ENCODE results near the gene FRMD4B.

DNA sequence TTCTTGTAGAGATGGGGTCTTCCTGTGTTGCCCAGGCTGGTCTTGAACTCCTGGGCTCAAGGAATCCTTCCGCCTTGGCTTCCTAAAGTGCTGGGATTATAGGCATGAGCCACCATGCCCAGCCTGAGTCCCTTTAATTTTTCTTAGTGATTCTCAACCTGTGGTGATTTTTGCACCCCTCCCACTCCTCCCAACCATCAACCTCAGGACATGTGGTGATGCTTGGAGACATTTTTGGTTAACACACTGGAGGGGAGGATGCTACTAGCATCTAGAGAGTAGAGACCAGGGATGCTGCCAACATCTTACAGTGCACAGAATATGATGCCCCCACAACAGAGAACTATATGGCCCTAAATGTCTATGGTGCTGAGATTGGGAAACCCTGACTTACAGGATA, 180.5 kb downstream of the FRMD4B start:
- TF ChIP-seq, protein P1, sequence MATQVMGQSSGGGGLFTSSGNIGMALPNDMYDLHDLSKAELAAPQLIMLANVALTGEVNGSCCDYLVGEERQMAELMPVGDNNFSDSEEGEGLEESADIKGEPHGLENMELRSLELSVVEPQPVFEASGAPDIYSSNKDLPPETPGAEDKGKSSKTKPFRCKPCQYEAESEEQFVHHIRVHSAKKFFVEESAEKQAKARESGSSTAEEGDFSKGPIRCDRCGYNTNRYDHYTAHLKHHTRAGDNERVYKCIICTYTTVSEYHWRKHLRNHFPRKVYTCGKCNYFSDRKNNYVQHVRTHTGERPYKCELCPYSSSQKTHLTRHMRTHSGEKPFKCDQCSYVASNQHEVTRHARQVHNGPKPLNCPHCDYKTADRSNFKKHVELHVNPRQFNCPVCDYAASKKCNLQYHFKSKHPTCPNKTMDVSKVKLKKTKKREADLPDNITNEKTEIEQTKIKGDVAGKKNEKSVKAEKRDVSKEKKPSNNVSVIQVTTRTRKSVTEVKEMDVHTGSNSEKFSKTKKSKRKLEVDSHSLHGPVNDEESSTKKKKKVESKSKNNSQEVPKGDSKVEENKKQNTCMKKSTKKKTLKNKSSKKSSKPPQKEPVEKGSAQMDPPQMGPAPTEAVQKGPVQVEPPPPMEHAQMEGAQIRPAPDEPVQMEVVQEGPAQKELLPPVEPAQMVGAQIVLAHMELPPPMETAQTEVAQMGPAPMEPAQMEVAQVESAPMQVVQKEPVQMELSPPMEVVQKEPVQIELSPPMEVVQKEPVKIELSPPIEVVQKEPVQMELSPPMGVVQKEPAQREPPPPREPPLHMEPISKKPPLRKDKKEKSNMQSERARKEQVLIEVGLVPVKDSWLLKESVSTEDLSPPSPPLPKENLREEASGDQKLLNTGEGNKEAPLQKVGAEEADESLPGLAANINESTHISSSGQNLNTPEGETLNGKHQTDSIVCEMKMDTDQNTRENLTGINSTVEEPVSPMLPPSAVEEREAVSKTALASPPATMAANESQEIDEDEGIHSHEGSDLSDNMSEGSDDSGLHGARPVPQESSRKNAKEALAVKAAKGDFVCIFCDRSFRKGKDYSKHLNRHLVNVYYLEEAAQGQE (IDR thresholded peaks at IDR 0.05; ENCODE audit: insufficient replicate concordance, low read depth) = no peak
- no peak for TF ChIP-seq POLR2AphosphoS5 (IDR thresholded peaks at IDR 0.05; ENCODE audit: low read depth)
- TF ChIP-seq, protein P2, sequence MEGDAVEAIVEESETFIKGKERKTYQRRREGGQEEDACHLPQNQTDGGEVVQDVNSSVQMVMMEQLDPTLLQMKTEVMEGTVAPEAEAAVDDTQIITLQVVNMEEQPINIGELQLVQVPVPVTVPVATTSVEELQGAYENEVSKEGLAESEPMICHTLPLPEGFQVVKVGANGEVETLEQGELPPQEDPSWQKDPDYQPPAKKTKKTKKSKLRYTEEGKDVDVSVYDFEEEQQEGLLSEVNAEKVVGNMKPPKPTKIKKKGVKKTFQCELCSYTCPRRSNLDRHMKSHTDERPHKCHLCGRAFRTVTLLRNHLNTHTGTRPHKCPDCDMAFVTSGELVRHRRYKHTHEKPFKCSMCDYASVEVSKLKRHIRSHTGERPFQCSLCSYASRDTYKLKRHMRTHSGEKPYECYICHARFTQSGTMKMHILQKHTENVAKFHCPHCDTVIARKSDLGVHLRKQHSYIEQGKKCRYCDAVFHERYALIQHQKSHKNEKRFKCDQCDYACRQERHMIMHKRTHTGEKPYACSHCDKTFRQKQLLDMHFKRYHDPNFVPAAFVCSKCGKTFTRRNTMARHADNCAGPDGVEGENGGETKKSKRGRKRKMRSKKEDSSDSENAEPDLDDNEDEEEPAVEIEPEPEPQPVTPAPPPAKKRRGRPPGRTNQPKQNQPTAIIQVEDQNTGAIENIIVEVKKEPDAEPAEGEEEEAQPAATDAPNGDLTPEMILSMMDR (IDR thresholded peaks at IDR 0.05; ENCODE audit: insufficient read depth, low read length) = no peak
